ENCODE data around the gene AGTPBP1.

The AGTPBP1 gene

GRCh38 chr9:85602742-85603141 is 139.0 kb downstream of the AGTPBP1 start:
- TF ChIP-seq TEAD4 (IDR thresholded peaks at IDR 0.05) (no peak), EP300 (IDR thresholded peaks at IDR 0.05; ENCODE audit: borderline replicate concordance) (no peak), EGR1 (IDR thresholded peaks at IDR 0.05) (no peak), NFIC (IDR thresholded peaks at IDR 0.05) (no peak)

DNA sequence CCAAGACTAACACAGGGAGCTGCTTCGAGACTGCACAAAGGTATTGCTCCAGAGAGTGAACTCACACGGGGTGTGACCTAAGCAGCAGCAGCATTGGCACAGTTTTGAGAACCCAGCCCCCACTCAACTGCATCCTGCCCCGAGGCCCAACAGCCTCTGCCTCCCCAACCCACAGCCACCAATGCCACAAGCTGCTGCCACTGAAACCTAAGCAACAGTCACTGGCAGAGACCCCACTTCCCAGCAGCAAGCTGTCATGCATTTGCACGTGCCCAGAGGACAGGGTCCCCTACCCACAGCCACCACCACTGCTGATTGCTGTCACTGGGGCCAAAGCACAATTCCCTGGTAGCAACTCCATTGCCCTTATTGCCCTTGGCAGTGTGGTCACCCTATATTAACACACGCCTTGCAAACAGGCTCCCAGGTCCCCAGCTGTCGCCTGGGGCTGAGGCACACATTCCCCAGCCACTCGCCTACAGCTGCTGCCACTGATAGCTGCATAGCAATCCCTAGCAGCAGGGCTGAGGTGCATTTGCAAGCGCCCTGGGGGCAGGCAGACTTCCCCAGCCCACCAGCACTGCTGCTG is 141.0 kb downstream of the AGTPBP1 start:
- TF ChIP-seq NFIC (IDR thresholded peaks at IDR 0.05) (no peak), FOXM1 (IDR thresholded peaks at IDR 0.05; ENCODE audit: borderline replicate concordance, low read depth) (no peak), YY1 (IDR thresholded peaks at IDR 0.05; ENCODE audit: low read depth) (no peak), MAX (IDR thresholded peaks at IDR 0.05) (no peak), EP300 (IDR thresholded peaks at IDR 0.05; ENCODE audit: borderline replicate concordance) (no peak), TEAD4 (IDR thresholded peaks at IDR 0.05) (no peak), CREB1 (IDR thresholded peaks at IDR 0.05; ENCODE audit: low read depth) (no peak), RAD21 (IDR thresholded peaks at IDR 0.05; ENCODE audit: low read depth) (no peak)
- TF ChIP-seq, protein P1, sequence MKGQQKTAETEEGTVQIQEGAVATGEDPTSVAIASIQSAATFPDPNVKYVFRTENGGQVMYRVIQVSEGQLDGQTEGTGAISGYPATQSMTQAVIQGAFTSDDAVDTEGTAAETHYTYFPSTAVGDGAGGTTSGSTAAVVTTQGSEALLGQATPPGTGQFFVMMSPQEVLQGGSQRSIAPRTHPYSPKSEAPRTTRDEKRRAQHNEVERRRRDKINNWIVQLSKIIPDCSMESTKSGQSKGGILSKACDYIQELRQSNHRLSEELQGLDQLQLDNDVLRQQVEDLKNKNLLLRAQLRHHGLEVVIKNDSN (IDR thresholded peaks at IDR 0.05) = no peak

DNA sequence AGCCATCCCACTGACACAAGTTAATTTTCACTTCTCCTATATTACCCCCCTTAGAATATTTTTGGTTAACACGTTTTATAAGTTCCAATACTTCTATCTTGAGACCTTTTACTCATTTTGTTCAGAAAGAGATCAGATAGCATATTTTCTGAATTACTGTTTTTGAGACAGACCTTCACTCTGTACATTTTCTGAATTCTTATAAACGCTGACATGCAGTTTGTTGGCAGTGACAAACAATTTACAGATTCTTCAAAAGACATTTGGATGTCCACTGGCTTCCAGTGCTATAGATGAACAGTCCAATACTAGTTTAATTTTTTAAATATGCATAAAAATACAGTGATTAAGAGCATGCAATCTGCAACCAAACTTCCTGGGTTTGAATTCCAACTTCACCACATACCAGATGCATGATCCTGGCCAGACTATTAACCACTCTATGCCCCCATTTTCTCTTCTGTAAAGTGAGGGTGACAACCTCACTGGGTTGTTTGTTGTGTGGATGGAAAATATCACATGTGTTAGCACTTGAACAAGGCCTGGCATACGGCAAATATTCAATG is 142.1 kb downstream of the AGTPBP1 start:
- TF ChIP-seq CREB1 (IDR thresholded peaks at IDR 0.05; ENCODE audit: low read depth) = no peak
- TF ChIP-seq, protein P1 (IDR thresholded peaks at IDR 0.05) = no peak
- TF ChIP-seq EP300 (IDR thresholded peaks at IDR 0.05; ENCODE audit: borderline replicate concordance) = no peak
- no peak for TF ChIP-seq ZBTB7A (IDR thresholded peaks at IDR 0.05; ENCODE audit: low read depth)
- TF ChIP-seq TAF1 (IDR thresholded peaks at IDR 0.05; ENCODE audit: low read depth) = no peak
- TF ChIP-seq NFIC (IDR thresholded peaks at IDR 0.05) = no peak
- no peak for TF ChIP-seq RAD21 (IDR thresholded peaks at IDR 0.05; ENCODE audit: low read depth)
- no peak for TF ChIP-seq REST (IDR thresholded peaks at IDR 0.05; ENCODE audit: low read depth)
- TF ChIP-seq TEAD4 (IDR thresholded peaks at IDR 0.05) = no peak
- TF ChIP-seq CEBPB (IDR thresholded peaks at IDR 0.05) = no peak
- no peak for TF ChIP-seq YY1 (IDR thresholded peaks at IDR 0.05; ENCODE audit: low read depth)
- no peak for TF ChIP-seq FOXM1 (IDR thresholded peaks at IDR 0.05; ENCODE audit: borderline replicate concordance, low read depth)
- TF ChIP-seq MAX (IDR thresholded peaks at IDR 0.05) = no peak
- TF ChIP-seq EGR1 (IDR thresholded peaks at IDR 0.05) = no peak
- TF ChIP-seq TCF12 (IDR thresholded peaks at IDR 0.05; ENCODE audit: low read depth) = no peak

DNA sequence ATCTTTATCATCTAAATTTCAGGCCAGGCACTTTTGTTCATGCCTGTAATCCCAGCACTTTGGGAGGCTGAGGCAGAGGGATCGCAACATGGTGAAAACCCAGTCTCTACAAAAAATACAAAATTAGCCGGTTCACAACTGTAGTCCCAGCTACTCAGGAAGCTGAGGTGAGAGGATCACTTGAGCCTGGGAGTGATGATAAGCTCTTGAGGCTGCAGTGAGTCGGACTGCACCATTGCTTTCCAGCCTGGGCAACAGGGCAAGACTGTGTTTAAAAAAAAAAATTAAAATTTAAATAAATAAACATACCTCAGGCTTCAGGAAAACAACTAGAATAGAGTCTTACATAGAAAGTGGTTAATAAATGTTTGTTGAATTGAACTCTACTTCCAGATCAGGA is 147.4 kb downstream of the AGTPBP1 start:
- TF ChIP-seq TCF12 (IDR thresholded peaks at IDR 0.05; ENCODE audit: low read depth) (no peak), RAD21 (IDR thresholded peaks at IDR 0.05; ENCODE audit: low read depth) (no peak), TEAD4 (IDR thresholded peaks at IDR 0.05) (no peak), YY1 (IDR thresholded peaks at IDR 0.05; ENCODE audit: low read depth) (no peak), REST (IDR thresholded peaks at IDR 0.05; ENCODE audit: low read depth) (no peak), EGR1 (IDR thresholded peaks at IDR 0.05) (no peak), CREB1 (IDR thresholded peaks at IDR 0.05; ENCODE audit: low read depth) (no peak), EP300 (IDR thresholded peaks at IDR 0.05; ENCODE audit: borderline replicate concordance) (no peak), ZBTB7A (IDR thresholded peaks at IDR 0.05; ENCODE audit: low read depth) (no peak), CEBPB (IDR thresholded peaks at IDR 0.05) (no peak), MAX (IDR thresholded peaks at IDR 0.05) (no peak), NFIC (IDR thresholded peaks at IDR 0.05) (no peak), FOXM1 (IDR thresholded peaks at IDR 0.05; ENCODE audit: borderline replicate concordance, low read depth) (no peak), TAF1 (IDR thresholded peaks at IDR 0.05; ENCODE audit: low read depth) (no peak)
- TF ChIP-seq, protein P1 (IDR thresholded peaks at IDR 0.05) = no peak

- TF ChIP-seq CEBPB (IDR thresholded peaks at IDR 0.05) (no peak), NFIC (IDR thresholded peaks at IDR 0.05) (no peak)
Observed at GRCh38 chr9:85586684-85587083, 155.1 kb downstream of the AGTPBP1 start.

All from Ishikawa (cell line).